Activated naive CD8-positive, alpha-beta T cell treated with anti-CD3 and anti-CD28 coated beads, Interleukin-2, amount 50 U/mL, for 24 hours (primary cell): Measurements from ENCODE around the gene ST3GAL5.
"Not testable (repeated sequence)": the region's sequence is repeated elsewhere in the genome, so short reads cannot be mapped to it uniquely, and the experiment has no call there.

Experiments used
- ATAC-seq: fragments of 150-1000 bp; cut with Tn5 transposase; one replicate; pipeline ENCODE4 v1.10.0; 2021
- DNase-seq: peaks from one replicate; pipeline ENCODE4 v3.0.0; 2021
- H3K27ac Mint-ChIP-seq: one replicate; pipeline ENCODE4 v1.8.0; 2021; ENCODE audit warnings: mild to moderate bottlenecking, mixed read lengths
- H3K27me3 Mint-ChIP-seq: one replicate; pipeline ENCODE4 v1.8.0; 2021; ENCODE audit warnings: mixed read lengths
- H3K36me3 Mint-ChIP-seq: one replicate; pipeline ENCODE4 v1.8.0; 2021; ENCODE audit warnings: low read depth, mixed read lengths
- H3K4me1 Mint-ChIP-seq: one replicate; pipeline ENCODE4 v1.8.0; 2021; ENCODE audit warnings: mixed read lengths
- H3K4me3 Mint-ChIP-seq: one replicate; pipeline ENCODE4 v1.8.0; 2021; ENCODE audit warnings: mild to moderate bottlenecking, moderate library complexity, mixed read lengths
- H3K9me3 Mint-ChIP-seq: one replicate; pipeline ENCODE4 v1.8.0; 2021; ENCODE audit warnings: mixed read lengths

ST3GAL5 gene

GRCh38 chr2:85907671-85908157, 18.9 kb upstream of the ST3GAL5 start:
- no peak overlapping the region for H3K27ac Mint-ChIP-seq
- ATAC-seq, result no peak
- no peak overlapping the region for H3K4me3 Mint-ChIP-seq
- H3K27me3 Mint-ChIP-seq, result no peaks in the 10 kb centered on the region
- H3K36me3 Mint-ChIP-seq, result no peaks in the 10 kb centered on the region
- H3K4me1 Mint-ChIP-seq, result peaks cover 7% of the 10 kb centered on the region
- DNase-seq, result no peak
- H3K9me3 Mint-ChIP-seq, result no peaks in the 10 kb centered on the region

GRCh38 chr2:85906748-85907147, 18.0 kb upstream of the ST3GAL5 start:
- DNase-seq, result no peak
- Mint-ChIP-seq H3K4me3 (no peak overlapping the region), H3K4me1 (peaks cover 2% of the 10 kb centered on the region), H3K9me3 (no peaks in the 10 kb centered on the region), H3K27ac (no peak overlapping the region), H3K36me3 (no peaks in the 10 kb centered on the region), H3K27me3 (no peaks in the 10 kb centered on the region)
- ATAC-seq, result no peak

- no peak for ATAC-seq
- no peak overlapping the region for H3K4me3 Mint-ChIP-seq
- H3K9me3 Mint-ChIP-seq, result no peaks in the 10 kb centered on the region
- no peaks in the 10 kb centered on the region for H3K27me3 Mint-ChIP-seq
- H3K4me1 Mint-ChIP-seq, result peaks cover 4% of the 10 kb centered on the region
- H3K36me3 Mint-ChIP-seq, result no peaks in the 10 kb centered on the region
- no peak for DNase-seq
- no peak overlapping the region for H3K27ac Mint-ChIP-seq
These were observed 17.1 kb upstream of the ST3GAL5 start for GRCh38 chr2:85905891-85906290.

- no peak for ATAC-seq
- H3K36me3 Mint-ChIP-seq, result no peaks in the 10 kb centered on the region
- no peak overlapping the region for H3K27ac Mint-ChIP-seq
- H3K4me3 Mint-ChIP-seq, result no peak overlapping the region
- no peak for DNase-seq
- H3K9me3 Mint-ChIP-seq, result no peaks in the 10 kb centered on the region
- peaks cover 4% of the 10 kb centered on the region for H3K4me1 Mint-ChIP-seq
- H3K27me3 Mint-ChIP-seq, result no peaks in the 10 kb centered on the region
These were observed 16.4 kb upstream of the ST3GAL5 start for GRCh38 chr2:85905187-85905666.

GRCh38 chr2:85903849-85904248, 15.1 kb upstream of the ST3GAL5 start:
- no peaks in the 10 kb centered on the region for H3K27me3 Mint-ChIP-seq
- ATAC-seq, result no peak
- no peak overlapping the region for H3K4me3 Mint-ChIP-seq
- H3K27ac Mint-ChIP-seq, result no peak overlapping the region
- H3K36me3 Mint-ChIP-seq, result no peaks in the 10 kb centered on the region
- no peaks in the 10 kb centered on the region for H3K9me3 Mint-ChIP-seq
- no peak for DNase-seq
- peaks cover 13% of the 10 kb centered on the region for H3K4me1 Mint-ChIP-seq

GRCh38 chr2:85902496-85902895, 13.7 kb upstream of the ST3GAL5 start:
- DNase-seq (no peak), ATAC-seq (no peak)
- no peak overlapping the region for H3K4me3 Mint-ChIP-seq

GRCh38 chr2:85901155-85901554, 12.4 kb upstream of the ST3GAL5 start:
- ATAC-seq (no peak), DNase-seq (no peak)
- Mint-ChIP-seq H3K4me1 (peaks cover 19% of the 10 kb centered on the region), H3K4me3 (no peak overlapping the region), H3K27me3 (no peaks in the 10 kb centered on the region), H3K27ac (no peak overlapping the region), H3K9me3 (peaks cover 4% of the 10 kb centered on the region), H3K36me3 (no peaks in the 10 kb centered on the region)

More at GRCh38 chr2:85902496-85902895, 13.7 kb upstream of the ST3GAL5 start:
- Mint-ChIP-seq H3K4me1 (peaks cover 19% of the 10 kb centered on the region), H3K27ac (no peak overlapping the region), H3K9me3 (peaks cover 4% of the 10 kb centered on the region), H3K36me3 (no peaks in the 10 kb centered on the region), H3K27me3 (no peaks in the 10 kb centered on the region)

GRCh38 chr2:85900366-85900765, 11.6 kb upstream of the ST3GAL5 start:
- H3K27ac Mint-ChIP-seq, result no peak overlapping the region
- no peaks in the 10 kb centered on the region for H3K27me3 Mint-ChIP-seq
- no peak overlapping the region for H3K4me3 Mint-ChIP-seq
- no peaks in the 10 kb centered on the region for H3K36me3 Mint-ChIP-seq
- ATAC-seq (no peak), DNase-seq (no peak)
- H3K4me1 Mint-ChIP-seq, result peaks cover 19% of the 10 kb centered on the region
- peaks cover 4% of the 10 kb centered on the region for H3K9me3 Mint-ChIP-seq

GRCh38 chr2:85899849-85900248, 11.1 kb upstream of the ST3GAL5 start:
- Mint-ChIP-seq H3K9me3 (peaks cover 9% of the 10 kb centered on the region), H3K4me1 (peaks cover 19% of the 10 kb centered on the region), H3K27ac (no peak overlapping the region), H3K4me3 (no peak overlapping the region), H3K36me3 (peaks cover 3% of the 10 kb centered on the region), H3K27me3 (no peaks in the 10 kb centered on the region)
- ATAC-seq (no peak), DNase-seq (no peak)

GRCh38 chr2:85899284-85899683, 10.5 kb upstream of the ST3GAL5 start:
- Mint-ChIP-seq H3K9me3 (peaks cover 12% of the 10 kb centered on the region), H3K4me1 (peaks cover 19% of the 10 kb centered on the region), H3K4me3 (no peak overlapping the region), H3K27ac (no peak overlapping the region), H3K36me3 (peaks cover 7% of the 10 kb centered on the region), H3K27me3 (no peaks in the 10 kb centered on the region)
- DNase-seq (no peak), ATAC-seq (no peak)

GRCh38 chr2:85898881-85899280, 10.1 kb upstream of the ST3GAL5 start:
- peaks cover 19% of the 10 kb centered on the region for H3K4me1 Mint-ChIP-seq
- ATAC-seq, result no peak
- H3K27ac Mint-ChIP-seq, result no peak overlapping the region
- H3K4me3 Mint-ChIP-seq, result no peak overlapping the region
- DNase-seq, result no peak
- H3K36me3 Mint-ChIP-seq, result peaks cover 10% of the 10 kb centered on the region
- peaks cover 14% of the 10 kb centered on the region for H3K9me3 Mint-ChIP-seq
- H3K27me3 Mint-ChIP-seq, result no peaks in the 10 kb centered on the region

GRCh38 chr2:85894554-85895278, 5.9 kb upstream of the ST3GAL5 start:
- not testable (repeated sequence) for ATAC-seq, H3K36me3 Mint-ChIP-seq, H3K4me3 Mint-ChIP-seq, DNase-seq, H3K27me3 Mint-ChIP-seq, H3K27ac Mint-ChIP-seq
- Mint-ChIP-seq H3K4me1 (peaks cover 37% of the 10 kb centered on the region), H3K9me3 (peaks cover 14% of the 10 kb centered on the region)

GRCh38 chr2:85893428-85894258, 4.9 kb upstream of the ST3GAL5 start:
- H3K4me3 Mint-ChIP-seq, result no peak overlapping the region
- no peak for DNase-seq
- no peaks in the 10 kb centered on the region for H3K27me3 Mint-ChIP-seq
- H3K4me1 Mint-ChIP-seq, result peaks cover 38% of the 10 kb centered on the region
- peaks cover 14% of the 10 kb centered on the region for H3K9me3 Mint-ChIP-seq
- ATAC-seq, result no peak
- no peak overlapping the region for H3K27ac Mint-ChIP-seq
- H3K36me3 Mint-ChIP-seq, result peaks cover 10% of the 10 kb centered on the region

- no peak overlapping the region for H3K4me3 Mint-ChIP-seq
- peaks cover 10% of the 10 kb centered on the region for H3K36me3 Mint-ChIP-seq
- ATAC-seq, result no peak
- peaks cover 9% of the 10 kb centered on the region for H3K9me3 Mint-ChIP-seq
- no peaks in the 10 kb centered on the region for H3K27me3 Mint-ChIP-seq
- no peak for DNase-seq
- no peak overlapping the region for H3K27ac Mint-ChIP-seq
- H3K4me1 Mint-ChIP-seq, result peaks cover 39% of the 10 kb centered on the region
These were observed 3.6 kb upstream of the ST3GAL5 start for GRCh38 chr2:85892216-85892944.
